ENCODE data around the gene FRAS1. TPM values are rescaled to one million over a fixed set of nuclear protein-coding genes. Genes with fewer than 3 reads are reported as not detected.

The FRAS1 gene
- total RNA-seq, 4 donors from 2014 or later: 3.4 to 11.7 (median 4.2) TPM

- H3K27ac ChIP-seq: no peak overlapping the region
- no peaks in the 10 kb centered on the region for H3K36me3 ChIP-seq
- no peak for ATAC-seq
- no peak overlapping the region for H3K4me3 ChIP-seq
- H3K27me3 ChIP-seq: no peaks in the 10 kb centered on the region
- H3K9me3 ChIP-seq: no peaks in the 10 kb centered on the region
- 92 to 100% methylated on average over 5 of the region's 5 CpGs for WGBS, 2 donors (ENCODE audit: low coverage in 1 of 2)
- peaks cover 0 to 10% (median 0%) of the 10 kb centered on the region in 3 donors for H3K4me1 ChIP-seq
- TF ChIP-seq POLR2A (IDR thresholded peaks at IDR 0.05) (no peak), EP300 (IDR thresholded peaks at IDR 0.05) (no peak), CTCF (IDR thresholded peaks at IDR 0.05) (no peak), POLR2AphosphoS5 (IDR thresholded peaks at IDR 0.05) (no peak)
Observed at GRCh38 chr4:78409612-78410202, 352.6 kb downstream of the FRAS1 start.

- Histone ChIP-seq H3K9me3 (no peaks in the 10 kb centered on the region), H3K4me1 (peaks cover 0 to 10% (median 0%) of the 10 kb centered on the region in 3 donors), H3K4me3 (no peak overlapping the region), H3K27ac (no peak overlapping the region), H3K36me3 (no peaks in the 10 kb centered on the region), H3K27me3 (no peaks in the 10 kb centered on the region)
- no peak for TF ChIP-seq EP300 (IDR thresholded peaks at IDR 0.05)
- no peak for TF ChIP-seq POLR2A (IDR thresholded peaks at IDR 0.05)
- no peak for ATAC-seq
Observed at GRCh38 chr4:78410225-78410624, 353.1 kb downstream of the FRAS1 start.

- 18 to 68% methylated on average over 1 of the region's 1 CpG for WGBS, 2 donors (ENCODE audit: low coverage in 1 of 2)
- H3K27me3 ChIP-seq: no peaks in the 10 kb centered on the region
- no peaks in the 10 kb centered on the region for H3K9me3 ChIP-seq
- no peak for ATAC-seq
- TF ChIP-seq POLR2A (IDR thresholded peaks at IDR 0.05) (no peak), POLR2AphosphoS5 (IDR thresholded peaks at IDR 0.05) (no peak), EP300 (IDR thresholded peaks at IDR 0.05) (no peak), CTCF (IDR thresholded peaks at IDR 0.05) (no peak)
- no peaks in the 10 kb centered on the region for H3K36me3 ChIP-seq
- H3K27ac ChIP-seq: no peak overlapping the region
- H3K4me1 ChIP-seq: peaks cover 0 to 10% (median 0%) of the 10 kb centered on the region in 3 donors
- no peak overlapping the region for H3K4me3 ChIP-seq
Observed at GRCh38 chr4:78410676-78411075, 353.6 kb downstream of the FRAS1 start.

- Histone ChIP-seq H3K4me3 (no peak overlapping the region), H3K27me3 (no peaks in the 10 kb centered on the region), H3K9me3 (no peaks in the 10 kb centered on the region), H3K36me3 (no peaks in the 10 kb centered on the region), H3K27ac (no peak overlapping the region), H3K4me1 (peaks cover 0 to 10% (median 0%) of the 10 kb centered on the region in 3 donors)
- TF ChIP-seq CTCF (IDR thresholded peaks at IDR 0.05) (no peak), EP300 (IDR thresholded peaks at IDR 0.05) (no peak), POLR2A (IDR thresholded peaks at IDR 0.05) (no peak), POLR2AphosphoS5 (IDR thresholded peaks at IDR 0.05) (no peak)
- ATAC-seq: no peak
- WGBS, 2 donors (ENCODE audit: low coverage in 1 of 2): 26 to 51% methylated on average over 6 of the region's 6 CpGs
Observed at GRCh38 chr4:78414116-78414515, 357.0 kb downstream of the FRAS1 start.

- Histone ChIP-seq H3K36me3 (no peaks in the 10 kb centered on the region), H3K4me3 (no peak overlapping the region), H3K9me3 (no peaks in the 10 kb centered on the region), H3K4me1 (peaks cover 0 to 10% (median 0%) of the 10 kb centered on the region in 3 donors), H3K27ac (no peak overlapping the region), H3K27me3 (no peaks in the 10 kb centered on the region)
- 90 to 100% methylated on average over 1 to 2 of the region's 2 CpGs for WGBS, 2 donors (ENCODE audit: low coverage in 1 of 2)
- no peak for ATAC-seq
- TF ChIP-seq POLR2AphosphoS5 (IDR thresholded peaks at IDR 0.05): no peak
- TF ChIP-seq CTCF (IDR thresholded peaks at IDR 0.05): no peak
- TF ChIP-seq POLR2A (IDR thresholded peaks at IDR 0.05): no peak
- TF ChIP-seq EP300 (IDR thresholded peaks at IDR 0.05): no peak
Observed at GRCh38 chr4:78417603-78418002, 360.5 kb downstream of the FRAS1 start.
